Measurements from ENCODE around the gene IPO4. TPM values are rescaled to one million over a fixed set of nuclear protein-coding genes. Genes with fewer than 3 reads are reported as not detected.

Gene IPO4
- polyA plus RNA-seq, 1 donor (not counting 4 experiments of a cell fraction or from before 2014, with no cell fraction given) = 18.6 TPM

- Histone ChIP-seq H3K36me3 (ENCODE audit: control insufficient read depth in 2 of 2, extremely low read depth in 1 of 2, insufficient read depth in 2 of 2, low read length in 2 of 2) (peaks cover 1 to 4% of the 10 kb centered on the region in 2 experiments), H3K9ac (ENCODE audit: control insufficient read depth, extremely low read depth, insufficient read depth, low read length) (no peak overlapping the region), H3K27ac (ENCODE audit: control insufficient read depth, insufficient read depth, low read length) (no peak overlapping the region), H3K27me3 (ENCODE audit: control insufficient read depth, extremely low read depth, insufficient read depth, low read length) (no peaks in the 10 kb centered on the region), H4K20me1 (ENCODE audit: control insufficient read depth, extremely low read depth, insufficient read depth, low read length) (no peaks in the 10 kb centered on the region), H3K4me2 (ENCODE audit: control insufficient read depth, extremely low read depth, insufficient read depth, low read depth, low read length) (no peak overlapping the region), H3K4me3 (ENCODE audit: control insufficient read depth in 2 of 3, extremely low read depth in 1 of 3, insufficient read depth in 2 of 3, low read depth in 1 of 3, low read length in 3 of 3) (no peak overlapping the region), H3K79me2 (ENCODE audit: control insufficient read depth, insufficient read depth, low read length) (peaks cover 30% of the 10 kb centered on the region), H2AFZ (ENCODE audit: control insufficient read depth, low read length) (no peak overlapping the region), H3K4me1 (ENCODE audit: control insufficient read depth, extremely low read depth, insufficient read depth, low read length) (peaks cover 15% of the 10 kb centered on the region), H3K9me1 (ENCODE audit: control insufficient read depth, extremely low read depth, insufficient read depth, low read length) (no peaks in the 10 kb centered on the region), H3K9me3 (ENCODE audit: control insufficient read depth, low read depth, low read length) (no peaks in the 10 kb centered on the region)
- FAIRE-seq (no peak), DNase-seq (ENCODE audit: low read depth, low spot score) (no peak)
- dilution Hi-C loops (cut with MboI; ENCODE audit: extremely low pct_ligation_motif_present, low sequenced_read_pairs) = no loop called here
- no peak for TF ChIP-seq CTCF (optimal IDR thresholded peaks at IDR 0.05 in 1 of 3, IDR thresholded peaks at IDR 0.05 in 1 of 3, conservative IDR thresholded peaks at IDR 0.05 in 1 of 3; ENCODE audit: extremely low read depth in 1 of 3, insufficient read depth in 2 of 3, low read length in 3 of 3)
- TF ChIP-seq EZH2 (IDR thresholded peaks at IDR 0.05; ENCODE audit: low read length) = no peak
These were observed 10.4 kb upstream of the IPO4 start for GRCh38 chr14:24198814-24199524.

- no peak for FAIRE-seq
- H3K36me3 ChIP-seq (ENCODE audit: control insufficient read depth in 2 of 2, extremely low read depth in 1 of 2, insufficient read depth in 2 of 2, low read length in 2 of 2) = peaks cover 5 to 10% of the 10 kb centered on the region in 2 experiments
- H3K4me3 ChIP-seq (ENCODE audit: control insufficient read depth in 2 of 3, extremely low read depth in 1 of 3, insufficient read depth in 2 of 3, low read depth in 1 of 3, low read length in 3 of 3) = no peak overlapping the region
- no peaks in the 10 kb centered on the region for H3K9me1 ChIP-seq (ENCODE audit: control insufficient read depth, extremely low read depth, insufficient read depth, low read length)
- H3K27ac ChIP-seq (ENCODE audit: control insufficient read depth, insufficient read depth, low read length) = no peak overlapping the region
- no peak overlapping the region for H2AFZ ChIP-seq (ENCODE audit: control insufficient read depth, low read length)
- H3K27me3 ChIP-seq (ENCODE audit: control insufficient read depth, extremely low read depth, insufficient read depth, low read length) = no peaks in the 10 kb centered on the region
- DNase-seq (ENCODE audit: low read depth, low spot score) = no peak
- dilution Hi-C loops (cut with MboI; ENCODE audit: extremely low pct_ligation_motif_present, low sequenced_read_pairs) = no loop called here
- TF ChIP-seq EZH2 (IDR thresholded peaks at IDR 0.05; ENCODE audit: low read length) = no peak
- no peak for TF ChIP-seq CTCF (optimal IDR thresholded peaks at IDR 0.05 in 1 of 3, IDR thresholded peaks at IDR 0.05 in 1 of 3, conservative IDR thresholded peaks at IDR 0.05 in 1 of 3; ENCODE audit: extremely low read depth in 1 of 3, insufficient read depth in 2 of 3, low read length in 3 of 3)
- peaks cover 15% of the 10 kb centered on the region for H3K4me1 ChIP-seq (ENCODE audit: control insufficient read depth, extremely low read depth, insufficient read depth, low read length)
- H3K9me3 ChIP-seq (ENCODE audit: control insufficient read depth, low read depth, low read length) = no peaks in the 10 kb centered on the region
- H3K79me2 ChIP-seq (ENCODE audit: control insufficient read depth, insufficient read depth, low read length) = peaks cover 41% of the 10 kb centered on the region
- H3K4me2 ChIP-seq (ENCODE audit: control insufficient read depth, extremely low read depth, insufficient read depth, low read depth, low read length) = peak overlapping the region; percentile 98
- no peak overlapping the region for H3K9ac ChIP-seq (ENCODE audit: control insufficient read depth, extremely low read depth, insufficient read depth, low read length)
- no peaks in the 10 kb centered on the region for H4K20me1 ChIP-seq (ENCODE audit: control insufficient read depth, extremely low read depth, insufficient read depth, low read length)
These were observed 8.4 kb upstream of the IPO4 start for GRCh38 chr14:24197056-24197450.

Measured in keratinocyte (primary cell).